DND-41 (cell line): ENCODE results near the gene OCA2.

Experiments
- ATAC-seq: fragments of 200-7000 bp; cut with Tn5 transposase; 3 replicates; pipeline ENCODE4 v1.9.1; 2021; ENCODE audit warnings: low read depth; ENCODE audit not compliant: insufficient read depth
- DNase-seq: peaks from one replicate; pipeline ENCODE4 v3.0.0-alpha.2; 2020
- H2AFZ ChIP-seq: 2 replicates; pipeline ENCODE4 v1.6.0; 2012; ENCODE audit warnings: low read depth, low read length
- H3K27ac ChIP-seq: 2 replicates; pipeline ENCODE4 v1.5.1; 2012; ENCODE audit warnings: low read length, inconsistent platforms
- H3K27me3 ChIP-seq: fragments of 200-600 bp; sonication (generic); 2 replicates; pipeline ENCODE4 v1.6.0; 2012; ENCODE audit warnings: low read length, mild to moderate bottlenecking, inconsistent platforms; ENCODE audit not compliant: insufficient read depth, poor library complexity
- H3K36me3 ChIP-seq: 2 replicates; pipeline ENCODE4 v1.5.1; 2012; ENCODE audit warnings: low read length, inconsistent platforms; ENCODE audit not compliant: insufficient read depth
- H3K4me1 ChIP-seq: 2 replicates; pipeline ENCODE4 v1.5.1; 2012; ENCODE audit warnings: mild to moderate bottlenecking, low read length; ENCODE audit not compliant: insufficient read depth
- H3K4me2 ChIP-seq: 2 replicates; pipeline ENCODE4 v1.6.0; 2012; ENCODE audit warnings: mild to moderate bottlenecking, moderate library complexity, low read length, inconsistent platforms; ENCODE audit not compliant: insufficient read depth
- H3K4me3 ChIP-seq, 2 experiments: fragments of 200-600 bp in 1 of 2; shearing (Covaris generic) in 1 of 2; 2 replicates each; pipeline ENCODE4 v1.5.1; 2012 to 2016; ENCODE audit warnings: inconsistent platforms in 2 of 2, low read length in 2 of 2, mild to moderate bottlenecking in 2 of 2, low read depth in 1 of 2, moderate library complexity in 1 of 2
- H3K79me2 ChIP-seq: 2 replicates; pipeline ENCODE4 v1.6.0; 2012; ENCODE audit warnings: low read length, inconsistent platforms; ENCODE audit not compliant: insufficient read depth
- H3K9ac ChIP-seq: 2 replicates; pipeline ENCODE4 v1.6.0; 2012; ENCODE audit warnings: low read depth, mild to moderate bottlenecking, inconsistent platforms, low read length, moderate library complexity
- H3K9me3 ChIP-seq: 2 replicates; pipeline ENCODE4 v1.5.1; 2012; ENCODE audit warnings: low read length, moderate library complexity, mild to moderate bottlenecking, inconsistent platforms; ENCODE audit not compliant: insufficient read depth, severe bottlenecking
- H4K20me1 ChIP-seq: 2 replicates; pipeline ENCODE4 v1.6.0; 2012; ENCODE audit warnings: low read length; ENCODE audit not compliant: insufficient read depth
- CTCF ChIP-seq: IDR thresholded peaks from 2 replicates; pipeline ENCODE4 v1.5.1; 2012; ENCODE audit warnings: borderline replicate concordance, low read length, moderate library complexity, mild to moderate bottlenecking; ENCODE audit not compliant: poor library complexity, severe bottlenecking; ENCODE audit errors: extremely low read depth
- EZH2 ChIP-seq: IDR thresholded peaks from 3 replicates; pipeline ENCODE4 v1.6.1; 2012; ENCODE audit warnings: borderline replicate concordance, low read depth, mild to moderate bottlenecking, moderate library complexity, low read length, inconsistent platforms; ENCODE audit not compliant: severe bottlenecking

OCA2 gene

GRCh38 chr15:28026764-28027713, 72.1 kb downstream of the OCA2 start:
- Histone ChIP-seq H4K20me1 (no peaks in the 10 kb centered on the region), H3K27me3 (no peaks in the 10 kb centered on the region), H3K27ac (no peak overlapping the region), H3K4me3 (no peak overlapping the region), H3K4me1 (no peaks in the 10 kb centered on the region), H3K79me2 (no peaks in the 10 kb centered on the region), H3K36me3 (no peaks in the 10 kb centered on the region), H3K9ac (no peak overlapping the region), H3K9me3 (no peaks in the 10 kb centered on the region), H2AFZ (no peak overlapping the region), H3K4me2 (no peak overlapping the region)
- ATAC-seq, result no peak
- DNase-seq, result no peak
- TF ChIP-seq CTCF (no peak), EZH2 (no peak)

DNA sequence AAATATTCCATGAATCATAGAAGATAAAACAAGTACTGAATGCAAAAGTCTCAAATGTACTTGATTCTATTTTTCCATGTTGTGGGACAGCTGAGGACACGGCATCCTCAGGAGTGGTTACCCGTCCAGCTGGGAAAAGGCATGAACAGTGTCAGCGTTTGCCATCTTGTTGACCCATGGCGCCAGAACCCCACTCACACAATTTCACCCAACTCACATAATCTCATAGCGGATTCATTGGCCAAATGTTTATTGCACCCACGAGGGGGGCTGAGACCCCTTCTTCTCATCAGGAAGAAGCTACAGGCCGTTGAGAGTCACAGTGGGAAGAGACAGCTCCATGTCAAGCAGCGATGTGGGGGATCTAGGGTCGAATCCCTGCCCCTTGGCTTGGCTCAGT, 72.9 kb downstream of the OCA2 start:
- Histone ChIP-seq H2AFZ (no peak overlapping the region), H3K9ac (no peak overlapping the region), H3K27me3 (no peaks in the 10 kb centered on the region), H3K4me1 (no peaks in the 10 kb centered on the region), H3K27ac (no peak overlapping the region), H3K4me2 (no peak overlapping the region), H3K79me2 (no peaks in the 10 kb centered on the region), H3K36me3 (no peaks in the 10 kb centered on the region), H3K9me3 (no peaks in the 10 kb centered on the region), H4K20me1 (no peaks in the 10 kb centered on the region), H3K4me3 (no peak overlapping the region)
- TF ChIP-seq CTCF, result no peak
- no peak for TF ChIP-seq EZH2
- DNase-seq (no peak), ATAC-seq (no peak)

GRCh38 chr15:28025413-28025812, 73.7 kb downstream of the OCA2 start:
- DNase-seq (no peak), ATAC-seq (no peak)
- Histone ChIP-seq H3K4me2 (no peak overlapping the region), H3K4me3 (no peak overlapping the region), H3K27me3 (no peaks in the 10 kb centered on the region), H3K9me3 (no peaks in the 10 kb centered on the region), H2AFZ (no peak overlapping the region), H3K27ac (no peak overlapping the region), H3K36me3 (no peaks in the 10 kb centered on the region), H3K9ac (no peak overlapping the region), H3K4me1 (no peaks in the 10 kb centered on the region), H4K20me1 (no peaks in the 10 kb centered on the region), H3K79me2 (no peaks in the 10 kb centered on the region)
- no peak for TF ChIP-seq EZH2
- TF ChIP-seq CTCF, result no peak
